A673 (cell line): ENCODE results near the gene TBC1D32.

Source experiments
- CTCF ChIP-seq: fragments of 300-800, 200-600 bp; sonication (generic); conservative IDR thresholded peaks from 2 replicates; pipeline ENCODE4 v1.5.1; 2017; ENCODE audit warnings: low read depth, mild to moderate bottlenecking, antibody characterized with exemption, low read length, moderate library complexity, mixed read lengths
- EZH2 ChIP-seq: fragments of 200-600 bp; sonication (generic); IDR thresholded peaks from 2 replicates; pipeline ENCODE4 v1.6.1; 2017; ENCODE audit warnings: borderline replicate concordance, low read depth, mild to moderate bottlenecking, mixed read lengths, antibody characterized with exemption, low read length; ENCODE audit not compliant: poor library complexity, severe bottlenecking

GRCh38 chr6:121222656-121223055, 111.6 kb downstream of the TBC1D32 start:
- TF ChIP-seq CTCF (peak; percentile 40; the same call in 1 of the 2 replicates), EZH2 (no peak)
